GM19324 (cell line): ENCODE data around the gene PPM1K.

Experiments used
- ATAC-seq: cut with Tn5 transposase; IDR thresholded peaks from one replicate; pipeline ENCODE4 v1.9.1; 2021; ENCODE audit warnings: mild to moderate bottlenecking, moderate library complexity; ENCODE audit not compliant: unreplicated experiment, low FRiP score

The PPM1K gene

DNA sequence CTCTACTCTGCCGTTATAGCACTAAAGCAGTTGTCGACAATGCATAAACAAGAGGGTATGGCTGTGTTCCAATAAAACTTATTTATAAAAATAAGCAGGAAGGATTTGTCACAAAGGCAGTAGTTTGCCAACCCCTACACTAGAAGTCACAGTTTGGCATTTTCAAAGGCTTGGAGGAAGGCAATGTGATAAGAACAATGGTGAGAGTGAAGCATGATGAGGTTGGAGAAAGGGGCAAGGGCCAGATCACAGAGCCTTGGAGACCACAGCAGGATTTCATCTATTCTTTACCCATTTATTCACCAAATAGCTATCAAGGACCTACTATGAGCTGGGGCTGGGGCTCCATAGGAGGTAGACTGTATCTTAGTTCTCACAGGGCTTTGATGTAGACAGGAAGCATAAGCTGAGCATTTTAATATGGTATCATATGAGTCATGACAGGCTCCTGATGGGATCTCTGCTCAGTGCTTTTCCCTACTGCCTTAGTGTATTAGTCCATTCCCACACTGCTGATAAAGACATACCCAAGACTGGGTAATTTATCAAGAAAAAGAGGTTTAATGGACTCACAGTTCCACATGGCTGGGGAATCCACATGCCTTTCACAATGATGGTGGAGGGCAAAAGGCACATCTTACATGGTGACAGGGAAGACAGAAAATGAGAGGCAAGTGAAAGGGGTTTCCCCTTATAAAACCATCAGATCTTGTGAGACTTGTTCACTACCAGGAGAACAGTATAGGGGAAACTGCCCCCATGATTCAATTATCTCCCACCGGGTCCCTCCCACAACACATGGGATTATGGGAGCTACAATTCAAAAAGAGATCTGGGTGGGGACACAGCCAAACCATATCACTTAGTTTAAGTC is 58.9 kb downstream of the PPM1K start:
- ATAC-seq: no peak

GRCh38 chr4:88223516-88223915 is 60.8 kb downstream of the PPM1K start:
- ATAC-seq: no peak

DNA sequence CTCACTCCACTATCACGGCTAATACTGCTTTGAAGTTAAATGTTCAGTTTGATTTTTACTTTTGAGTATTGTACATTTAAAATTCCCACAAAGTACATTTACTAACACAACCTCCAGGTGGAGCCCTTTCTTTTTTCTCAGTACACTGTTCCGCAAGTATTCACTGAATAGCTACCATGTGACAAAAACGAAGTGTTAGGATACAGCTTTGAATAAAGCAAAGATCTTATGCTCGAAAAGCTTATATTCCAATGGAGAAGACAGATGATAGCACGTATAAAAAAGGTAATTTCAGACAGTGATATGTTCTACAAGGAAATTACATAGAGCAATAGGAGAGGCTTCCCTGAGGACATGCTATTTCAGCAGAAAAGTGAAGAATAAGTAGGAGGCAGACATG is 65.3 kb downstream of the PPM1K start:
- no peak for ATAC-seq

GRCh38 chr4:88217169-88217568 is 67.2 kb downstream of the PPM1K start:
- no peak for ATAC-seq

DNA sequence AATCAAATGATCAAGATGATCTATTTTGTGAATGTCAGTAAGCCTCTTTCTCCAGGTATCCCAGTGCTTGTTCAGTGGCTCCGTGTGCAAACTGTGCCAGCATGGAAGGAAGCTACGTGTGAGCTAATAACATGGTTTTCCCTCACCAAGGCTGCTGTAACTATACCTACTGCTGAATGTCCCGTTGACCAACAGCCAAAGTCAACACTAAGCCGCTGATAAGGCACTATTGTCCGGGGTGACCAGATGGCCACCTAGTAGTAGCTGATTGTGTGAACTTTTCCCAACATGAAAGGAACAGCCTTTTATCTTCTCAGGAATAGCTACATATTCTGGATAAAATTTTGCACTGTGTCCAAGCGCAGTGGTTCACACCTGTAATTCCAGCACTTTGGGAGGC is 68.0 kb downstream of the PPM1K start:
- no peak for ATAC-seq

DNA sequence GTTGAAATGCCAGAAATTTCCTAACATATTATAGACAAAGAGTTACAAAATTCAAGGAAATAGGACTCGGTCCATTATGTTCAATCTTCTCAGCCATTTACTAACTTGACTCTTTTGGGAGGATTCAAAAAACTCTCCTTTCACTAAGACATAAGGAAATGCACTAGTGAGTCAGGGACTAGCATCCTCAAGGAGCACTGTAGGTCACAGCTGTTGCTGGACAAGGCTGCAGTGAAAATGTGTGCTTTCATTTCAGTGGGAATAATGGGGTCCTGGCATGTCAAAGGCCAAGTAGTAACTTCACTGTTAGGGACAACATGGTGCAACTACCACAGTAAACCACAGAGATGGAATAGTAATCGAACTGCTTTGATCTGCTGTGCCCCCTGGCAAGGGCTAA is 69.0 kb downstream of the PPM1K start:
- ATAC-seq: no peak

GRCh38 chr4:88212253-88212561 is 72.2 kb downstream of the PPM1K start:
- ATAC-seq: no peak

GRCh38 chr4:88211473-88212252 is 72.7 kb downstream of the PPM1K start:
- no peak for ATAC-seq

- no peak for ATAC-seq
Measured at GRCh38 chr4:88208156-88208555, 76.2 kb downstream of the PPM1K start.
